Measurements from ENCODE around the gene EGFR.

Gene EGFR

DNA sequence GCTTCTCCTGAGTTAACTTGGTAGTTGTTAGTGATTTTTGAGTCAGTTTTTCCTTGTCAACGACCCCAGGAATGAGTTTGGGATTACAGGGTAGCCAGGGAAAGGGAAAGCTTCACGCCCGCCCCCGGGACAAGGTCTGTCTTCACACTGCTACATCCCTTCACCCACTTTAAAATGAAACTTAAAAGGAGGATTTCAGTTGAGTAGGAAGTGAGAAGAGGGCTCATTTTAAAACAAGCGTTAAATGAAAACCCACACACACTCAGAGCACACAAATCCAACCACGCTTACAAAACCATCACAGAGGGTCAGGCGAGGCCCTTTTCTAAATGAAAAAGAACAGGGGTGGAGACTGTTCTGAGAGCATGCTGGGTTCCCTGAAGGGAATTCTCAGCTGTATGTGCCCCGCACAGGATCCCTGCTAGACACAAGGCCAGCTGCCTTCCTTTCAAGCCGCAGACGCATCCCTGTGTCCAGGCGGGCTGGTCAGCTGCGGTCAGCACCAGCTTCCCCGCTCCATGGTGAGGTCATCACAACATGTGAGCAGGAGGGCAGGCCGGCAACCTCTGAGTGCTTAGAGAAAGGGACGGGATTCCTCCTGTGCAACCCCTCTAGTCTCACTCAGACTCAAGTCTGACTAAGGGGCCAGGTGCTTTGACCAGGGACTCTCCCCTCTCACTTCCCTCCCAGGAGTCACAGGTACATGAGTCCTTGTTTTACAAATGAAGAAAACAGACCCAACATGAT lies 111.8 kb downstream of the EGFR start:
- DNase-seq: peak in 12 of 42 donors; percentile 23 to 64 (median 41)
- intact Hi-C loops (cut with DNase I): no loop called here

GRCh38 chr7:55131142-55131929 lies 112.5 kb downstream of the EGFR start:
- intact Hi-C loops (cut with DNase I): no loop called here
- no peak for DNase-seq

DNA sequence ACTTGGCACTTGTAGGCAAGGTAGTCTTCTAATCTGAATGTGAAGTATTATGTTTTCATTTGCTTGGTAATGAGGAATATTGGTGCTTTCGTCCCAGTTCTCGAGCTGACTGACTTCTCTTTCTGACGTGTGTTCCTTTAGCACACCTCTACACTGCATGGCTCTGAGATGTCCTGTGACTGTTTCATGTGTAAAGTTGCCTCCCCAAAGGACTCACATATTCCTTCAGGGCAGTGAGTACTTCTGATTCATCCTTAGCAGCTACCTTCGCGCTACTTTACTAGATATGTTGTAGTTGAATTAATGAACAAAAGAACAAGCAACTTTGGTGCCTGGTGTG lies 113.7 kb downstream of the EGFR start:
- intact Hi-C loops (cut with DNase I): no loop called here
- no peak for DNase-seq

DNA sequence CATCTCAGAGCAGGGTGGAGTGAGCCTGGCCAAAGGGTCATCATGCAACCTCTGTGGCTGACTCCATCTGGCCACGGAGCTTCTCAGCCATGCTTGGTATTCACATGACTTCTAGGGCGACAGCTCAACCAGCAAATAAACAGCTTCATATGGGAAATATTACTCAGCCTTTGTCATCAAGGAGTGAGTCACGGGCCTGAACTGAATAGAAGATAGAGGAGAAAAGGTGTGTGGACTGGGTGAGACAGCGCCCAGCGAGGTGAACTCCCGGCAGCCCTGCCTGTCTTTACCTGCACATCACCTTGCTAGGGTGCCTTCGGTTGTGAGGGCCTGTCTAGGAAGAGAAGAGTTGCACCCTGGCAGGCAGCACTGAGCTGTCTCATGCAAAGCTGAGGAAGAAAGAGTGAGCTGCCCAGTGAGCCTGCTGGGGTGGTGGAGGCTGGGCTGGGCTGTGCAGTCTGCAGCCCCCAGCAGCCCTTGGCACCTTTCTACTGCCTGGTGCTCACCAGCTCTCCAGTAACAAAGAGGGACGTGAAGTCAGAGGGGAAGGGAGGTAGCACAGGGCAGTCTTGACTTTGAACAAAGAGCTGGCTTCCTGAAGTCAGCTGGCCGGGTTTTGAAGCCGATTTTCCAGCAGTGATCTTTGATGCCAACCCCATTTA lies 114.2 kb downstream of the EGFR start:
- intact Hi-C loops (cut with DNase I): no loop called here
- peak in 1 of 42 donors; percentile 56 for DNase-seq

DNA sequence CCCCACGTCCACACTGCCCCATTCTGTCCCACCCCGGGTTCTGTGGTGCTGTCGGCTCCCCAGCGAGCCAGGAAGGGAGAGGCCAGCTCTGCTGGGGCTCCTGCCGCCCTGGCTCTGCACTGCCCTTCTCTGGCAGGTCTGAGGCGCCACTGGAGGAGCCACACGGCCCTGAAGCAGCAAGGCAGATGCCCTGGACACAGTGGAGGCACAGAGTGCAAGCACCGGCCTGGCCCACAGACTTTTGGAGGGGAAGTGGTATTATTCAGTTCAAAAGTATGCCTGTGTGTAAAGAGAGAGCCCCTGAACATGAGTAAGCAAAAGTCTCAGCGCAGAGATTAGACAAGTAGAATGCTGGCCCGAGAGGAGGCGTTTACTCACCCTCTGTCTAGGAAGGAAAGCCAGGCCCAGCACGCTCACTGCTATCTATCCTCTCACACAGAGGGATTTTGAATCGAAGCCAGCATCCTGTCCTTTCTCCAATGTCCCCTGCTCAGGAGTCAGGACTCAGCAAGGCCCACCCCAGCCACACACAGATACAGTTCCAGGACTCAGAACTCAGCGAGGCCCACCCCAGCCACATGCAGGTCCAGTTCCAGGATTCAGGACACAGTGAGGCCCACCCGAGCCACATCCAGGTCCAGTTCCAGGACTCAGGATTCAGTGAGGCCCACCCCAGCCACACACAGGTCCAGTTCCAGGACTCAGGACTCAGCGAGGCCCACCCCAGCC lies 115.0 kb downstream of the EGFR start:
- DNase-seq: peak in 1 of 42 donors; percentile 58
- intact Hi-C loops (cut with DNase I): no loop called here

- intact Hi-C loops (cut with DNase I): no loop called here
- no peak for DNase-seq
Observed at GRCh38 chr7:55134359-55134725, 115.5 kb downstream of the EGFR start.

- intact Hi-C loops (cut with DNase I): no loop called here
- no peak for DNase-seq
Observed at GRCh38 chr7:55134786-55135185, 116.0 kb downstream of the EGFR start.

DNA sequence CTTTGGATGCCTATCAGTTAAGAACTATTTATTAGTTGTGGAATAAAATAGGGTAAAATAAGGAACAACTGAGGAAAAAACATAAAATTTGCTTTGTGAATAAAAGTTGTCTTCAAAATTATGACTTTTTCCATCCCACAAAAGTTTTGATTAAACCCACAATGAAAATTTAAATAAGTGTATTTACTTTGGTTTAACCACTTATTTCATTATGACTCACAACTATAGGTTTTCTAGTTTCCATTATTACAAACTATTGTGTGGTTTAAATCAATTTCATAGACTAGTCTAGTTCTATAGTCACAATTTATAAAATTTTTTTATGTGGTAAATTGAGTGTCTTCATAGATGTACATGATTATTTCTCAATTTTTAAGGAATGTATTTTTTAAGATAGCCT lies 116.6 kb downstream of the EGFR start:
- intact Hi-C loops (cut with DNase I): no loop called here

DNA sequence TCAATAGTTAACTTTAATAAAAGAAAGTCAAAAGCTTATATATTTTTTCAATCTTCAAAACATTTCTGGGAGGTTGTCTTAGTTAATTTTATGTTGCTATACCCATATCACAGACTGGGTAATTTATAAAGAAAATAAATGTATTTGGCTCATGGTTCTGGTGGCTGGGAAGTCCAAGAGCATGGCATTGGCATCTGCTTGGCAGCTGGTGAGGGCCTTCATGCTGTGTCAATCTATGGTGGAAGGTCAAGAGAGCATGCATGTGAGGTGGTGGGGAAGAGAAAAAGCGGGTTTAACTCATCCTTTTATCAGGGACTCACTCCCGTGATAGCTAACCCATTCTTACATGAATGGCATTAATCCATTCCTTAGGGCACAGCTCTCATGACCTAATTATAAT lies 119.8 kb downstream of the EGFR start:
- DNase-seq: no peak
- intact Hi-C loops (cut with DNase I): no loop called here

More for the DNA sequence above, 116.6 kb downstream of the EGFR start:
- no peak for DNase-seq

DNA sequence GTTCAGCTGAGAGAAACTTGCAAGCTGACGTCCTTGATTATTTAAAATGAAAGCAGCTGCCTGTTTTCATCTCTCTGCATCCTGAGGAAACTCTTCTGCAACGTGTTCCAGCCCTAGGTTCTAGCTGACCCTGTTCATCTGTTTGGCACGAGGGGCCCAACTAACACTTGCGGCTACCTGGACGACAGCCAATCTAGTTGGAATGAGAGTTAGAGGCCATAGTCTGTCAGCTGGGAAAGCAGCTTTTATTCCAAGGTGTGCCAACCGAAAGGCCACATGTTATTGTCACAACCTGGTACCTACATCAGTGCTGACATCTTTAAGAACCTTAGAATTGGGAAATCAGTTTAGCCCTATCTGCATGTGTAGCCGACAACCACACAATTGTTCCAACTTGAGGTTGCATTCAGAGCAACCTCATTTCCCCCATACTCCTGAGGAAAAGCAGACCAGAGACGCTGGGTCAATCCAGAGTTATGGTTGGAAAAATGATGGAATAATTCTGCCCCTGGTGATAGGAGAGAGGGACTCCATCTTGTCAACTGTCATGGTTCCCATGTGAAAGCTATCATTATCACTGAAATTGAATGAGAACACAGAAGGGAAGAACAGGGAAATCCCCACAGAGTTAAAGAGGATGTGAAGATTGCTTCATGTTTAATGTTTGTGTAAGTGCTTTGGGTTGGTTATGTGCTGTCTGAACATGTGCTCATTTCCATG lies 121.6 kb downstream of the EGFR start:
- intact Hi-C loops (cut with DNase I): no loop called here
- no peak for DNase-seq

DNA sequence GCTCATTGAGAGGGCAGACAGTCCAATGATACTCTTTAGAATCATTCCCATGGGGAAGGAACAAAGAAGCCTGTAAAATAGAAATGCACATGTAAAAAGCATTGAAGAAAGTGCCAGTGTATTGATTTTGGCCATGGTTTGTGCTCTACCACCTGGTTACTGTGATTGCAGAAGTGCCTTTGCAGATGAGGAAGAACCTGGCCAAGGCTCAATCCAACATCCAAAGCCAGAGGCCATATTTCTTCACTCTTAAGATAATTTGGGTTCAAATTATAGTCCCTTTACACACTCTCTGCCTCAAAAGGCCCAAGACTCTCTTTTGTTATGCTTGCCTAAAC lies 122.1 kb downstream of the EGFR start:
- DNase-seq: no peak
- intact Hi-C loops (cut with DNase I): no loop called here

DNA sequence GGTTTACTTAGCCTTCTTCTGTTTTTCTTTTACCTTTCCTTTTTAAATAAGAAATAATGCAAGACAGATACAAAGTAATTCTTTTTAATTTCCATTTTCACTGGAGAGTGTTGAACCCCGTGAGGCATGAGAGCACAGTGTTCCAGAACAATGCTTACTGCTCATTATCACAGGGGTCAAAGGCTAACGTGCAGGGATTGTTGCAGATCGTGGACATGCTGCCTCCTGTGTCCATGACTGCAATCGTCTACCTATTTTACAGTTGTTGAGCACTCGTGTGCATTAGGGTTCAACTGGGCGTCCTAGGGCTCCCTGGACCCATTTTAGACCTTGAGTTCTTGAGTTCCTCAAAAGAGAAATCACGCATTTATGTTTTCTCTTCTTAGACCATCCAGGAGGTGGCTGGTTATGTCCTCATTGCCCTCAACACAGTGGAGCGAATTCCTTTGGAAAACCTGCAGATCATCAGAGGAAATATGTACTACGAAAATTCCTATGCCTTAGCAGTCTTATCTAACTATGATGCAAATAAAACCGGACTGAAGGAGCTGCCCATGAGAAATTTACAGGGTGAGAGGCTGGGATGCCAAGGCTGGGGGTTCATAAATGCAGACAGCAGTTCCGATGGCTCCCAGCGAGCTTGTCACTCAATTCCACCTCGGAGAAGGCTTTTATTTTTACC lies 124.2 kb downstream of the EGFR start:
- DNase-seq: no peak
- intact Hi-C loops (cut with DNase I): no loop called here

- intact Hi-C loops (cut with DNase I): no loop called here
- no peak for DNase-seq
Observed at GRCh38 chr7:55144333-55145317, 125.8 kb downstream of the EGFR start.

GRCh38 chr7:55145606-55146005 lies 126.8 kb downstream of the EGFR start:
- no peak for DNase-seq
- intact Hi-C loops (cut with DNase I): no loop called here

- intact Hi-C loops (cut with DNase I): no loop called here
- no peak for DNase-seq
Observed at GRCh38 chr7:55147101-55147500, 128.3 kb downstream of the EGFR start.

- intact Hi-C loops (cut with DNase I): no loop called here
Observed at GRCh38 chr7:55147736-55148135, 128.9 kb downstream of the EGFR start.

GRCh38 chr7:55148571-55148970 lies 129.8 kb downstream of the EGFR start:
- DNase-seq: no peak
- intact Hi-C loops (cut with DNase I): no loop called here

More at GRCh38 chr7:55147736-55148135, 128.9 kb downstream of the EGFR start:
- no peak for DNase-seq

Measured in head of caudate nucleus (tissue), 42 donors.